Osteoblast (primary cell): ENCODE results near the gene COL7A1. TPM values are rescaled to one million over a fixed set of nuclear protein-coding genes. Genes with fewer than 3 reads are reported as not detected.

Source experiments
- DNase-seq: peaks from one replicate; pipeline ENCODE4 v3.0.0; 2011; ENCODE audit warnings: low spot score, mixed read lengths; ENCODE audit not compliant: insufficient read length; ENCODE audit errors: missing footprints
- H2AFZ ChIP-seq: 2 replicates; pipeline ENCODE4 v1.6.0; 2011; ENCODE audit warnings: mild to moderate bottlenecking, low read length
- H3K27ac ChIP-seq: 2 replicates; pipeline ENCODE4 v1.5.1; 2011; ENCODE audit warnings: mild to moderate bottlenecking, low read depth, low read length, moderate library complexity
- H3K27me3 ChIP-seq: 2 replicates; pipeline ENCODE4 v1.6.0; 2012; ENCODE audit warnings: mild to moderate bottlenecking, control low read depth, inconsistent platforms, low read length, moderate library complexity; ENCODE audit not compliant: insufficient read depth
- H3K36me3 ChIP-seq: 2 replicates; pipeline ENCODE4 v1.5.1; 2011; ENCODE audit warnings: mild to moderate bottlenecking, low read length, control low read depth, moderate library complexity; ENCODE audit not compliant: insufficient read depth
- H3K4me1 ChIP-seq: 2 replicates; pipeline ENCODE4 v1.5.1; 2011; ENCODE audit warnings: mild to moderate bottlenecking, low read length, control low read depth, moderate library complexity; ENCODE audit not compliant: insufficient read depth
- H3K4me2 ChIP-seq: 2 replicates; pipeline ENCODE4 v1.6.0; 2011; ENCODE audit warnings: mild to moderate bottlenecking, low read length; ENCODE audit not compliant: insufficient read depth
- H3K4me3 ChIP-seq: fragments of 200-600 bp; sonication (generic); 3 replicates; pipeline ENCODE4 v1.5.1; 2012; ENCODE audit warnings: mild to moderate bottlenecking, low read length, inconsistent platforms; ENCODE audit not compliant: insufficient read depth
- H3K79me2 ChIP-seq: 2 replicates; pipeline ENCODE4 v1.6.0; 2012; ENCODE audit warnings: mild to moderate bottlenecking, low read length, control low read depth, inconsistent platforms; ENCODE audit not compliant: insufficient read depth
- H3K9me3 ChIP-seq: 2 replicates; pipeline ENCODE4 v1.5.1; 2011; ENCODE audit warnings: low read depth, low read length, control low read depth
- H4K20me1 ChIP-seq: 2 replicates; pipeline ENCODE4 v1.6.0; 2012; ENCODE audit warnings: mild to moderate bottlenecking, low read length, control low read depth; ENCODE audit not compliant: insufficient read depth
- total RNA-seq: library from RNA; depleted of rRNA; stranded (reverse); fragments of >200 nt; gene quantifications from 2 replicates; pipeline ENCODE4 v1.2.3, GENCODE V29; 2012
- TF ChIP-seq, protein P1 (sequence below): IDR thresholded peaks from 2 replicates; pipeline ENCODE4 v1.5.1; 2011; ENCODE audit warnings: mild to moderate bottlenecking, low read depth, low read length, moderate library complexity; ENCODE audit errors: extremely low read depth

The COL7A1 gene
- total RNA-seq, 1 donor = 21.4 TPM

- H3K27me3 ChIP-seq = no peaks in the 10 kb centered on the region
- no peak overlapping the region for H2AFZ ChIP-seq
- H3K79me2 ChIP-seq = no peaks in the 10 kb centered on the region
- peaks cover 2% of the 10 kb centered on the region for H3K36me3 ChIP-seq
- H3K27ac ChIP-seq = no peak overlapping the region
- H3K4me2 ChIP-seq = no peak overlapping the region
- H3K9me3 ChIP-seq = peaks cover 5% of the 10 kb centered on the region
- H4K20me1 ChIP-seq = no peaks in the 10 kb centered on the region
- TF ChIP-seq, protein P1, sequence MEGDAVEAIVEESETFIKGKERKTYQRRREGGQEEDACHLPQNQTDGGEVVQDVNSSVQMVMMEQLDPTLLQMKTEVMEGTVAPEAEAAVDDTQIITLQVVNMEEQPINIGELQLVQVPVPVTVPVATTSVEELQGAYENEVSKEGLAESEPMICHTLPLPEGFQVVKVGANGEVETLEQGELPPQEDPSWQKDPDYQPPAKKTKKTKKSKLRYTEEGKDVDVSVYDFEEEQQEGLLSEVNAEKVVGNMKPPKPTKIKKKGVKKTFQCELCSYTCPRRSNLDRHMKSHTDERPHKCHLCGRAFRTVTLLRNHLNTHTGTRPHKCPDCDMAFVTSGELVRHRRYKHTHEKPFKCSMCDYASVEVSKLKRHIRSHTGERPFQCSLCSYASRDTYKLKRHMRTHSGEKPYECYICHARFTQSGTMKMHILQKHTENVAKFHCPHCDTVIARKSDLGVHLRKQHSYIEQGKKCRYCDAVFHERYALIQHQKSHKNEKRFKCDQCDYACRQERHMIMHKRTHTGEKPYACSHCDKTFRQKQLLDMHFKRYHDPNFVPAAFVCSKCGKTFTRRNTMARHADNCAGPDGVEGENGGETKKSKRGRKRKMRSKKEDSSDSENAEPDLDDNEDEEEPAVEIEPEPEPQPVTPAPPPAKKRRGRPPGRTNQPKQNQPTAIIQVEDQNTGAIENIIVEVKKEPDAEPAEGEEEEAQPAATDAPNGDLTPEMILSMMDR = no peak
- peak; percentile 50 for DNase-seq
- H3K4me3 ChIP-seq = no peak overlapping the region
- H3K4me1 ChIP-seq = peaks cover 5% of the 10 kb centered on the region
Observed at GRCh38 chr3:48619541-48620524, 24.7 kb upstream of the COL7A1 start.

DNA sequence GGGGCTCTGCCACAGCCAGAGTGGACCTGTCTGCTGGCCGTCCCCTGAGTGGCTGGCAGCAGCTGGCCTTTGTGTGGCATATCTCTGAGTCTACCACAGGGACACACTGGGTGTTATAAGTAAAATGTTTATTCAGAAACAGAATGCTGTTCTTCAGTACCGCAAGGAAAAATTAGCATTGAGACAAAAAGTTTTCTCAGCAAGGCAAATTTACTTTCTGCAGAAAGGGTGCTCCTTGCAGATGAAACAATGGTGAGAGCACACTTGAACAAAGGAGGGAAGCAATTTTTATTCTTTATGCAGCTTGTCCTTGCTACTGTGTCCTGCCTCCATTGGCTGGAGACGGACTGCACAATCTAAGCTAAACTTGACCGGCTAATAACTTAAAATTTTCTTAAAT, 22.4 kb upstream of the COL7A1 start:
- no peaks in the 10 kb centered on the region for H4K20me1 ChIP-seq
- no peak overlapping the region for H2AFZ ChIP-seq
- H3K9me3 ChIP-seq = peaks cover 5% of the 10 kb centered on the region
- no peaks in the 10 kb centered on the region for H3K79me2 ChIP-seq
- H3K4me2 ChIP-seq = no peak overlapping the region
- no peaks in the 10 kb centered on the region for H3K36me3 ChIP-seq
- DNase-seq = peak; percentile 45
- TF ChIP-seq, protein P1 = no peak
- H3K27me3 ChIP-seq = no peaks in the 10 kb centered on the region
- peaks cover 14% of the 10 kb centered on the region for H3K4me1 ChIP-seq
- no peak overlapping the region for H3K4me3 ChIP-seq
- no peak overlapping the region for H3K27ac ChIP-seq

DNA sequence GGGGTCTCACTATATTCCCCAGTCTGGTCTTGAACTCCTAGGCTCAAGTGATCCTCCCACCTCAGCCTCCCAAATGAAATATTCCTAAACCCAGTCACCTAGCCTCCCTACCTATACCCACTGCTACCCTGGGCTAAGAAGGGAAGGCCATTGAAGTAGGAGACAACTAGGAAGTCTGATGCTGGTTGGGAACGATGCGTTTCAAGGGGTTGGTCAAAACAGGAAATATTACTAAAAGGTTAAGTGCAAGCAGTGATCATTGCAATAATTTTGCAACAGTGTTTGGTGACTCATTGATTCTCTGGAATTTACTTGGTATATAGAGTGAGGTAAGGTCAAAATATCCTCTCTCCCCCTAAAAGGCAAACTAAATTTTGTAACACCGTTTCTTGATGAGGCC, 18.9 kb upstream of the COL7A1 start:
- Histone ChIP-seq H3K79me2 (peaks cover 6% of the 10 kb centered on the region), H3K27ac (no peak overlapping the region), H3K36me3 (no peaks in the 10 kb centered on the region), H4K20me1 (no peaks in the 10 kb centered on the region), H3K9me3 (peaks cover 5% of the 10 kb centered on the region), H2AFZ (peak overlapping the region; percentile 13), H3K4me3 (no peak overlapping the region), H3K27me3 (no peaks in the 10 kb centered on the region), H3K4me1 (peaks cover 14% of the 10 kb centered on the region), H3K4me2 (peak overlapping the region; percentile 56)
- peak; percentile 92 for DNase-seq
- TF ChIP-seq, protein P1 = no peak

- Histone ChIP-seq H3K27me3 (no peaks in the 10 kb centered on the region), H3K4me2 (no peak overlapping the region), H3K9me3 (peaks cover 2% of the 10 kb centered on the region), H3K36me3 (no peaks in the 10 kb centered on the region), H3K79me2 (peaks cover 23% of the 10 kb centered on the region), H4K20me1 (no peaks in the 10 kb centered on the region), H3K4me1 (peaks cover 18% of the 10 kb centered on the region), H2AFZ (no peak overlapping the region), H3K4me3 (no peak overlapping the region), H3K27ac (no peak overlapping the region)
- no peak for DNase-seq
- TF ChIP-seq, protein P1 = no peak
Observed at GRCh38 chr3:48612309-48612708, 17.2 kb upstream of the COL7A1 start.
